ENCODE data around the gene ADAM19. TPM values are rescaled to one million over a fixed set of nuclear protein-coding genes. Genes with fewer than 3 reads are reported as not detected.

Gene ADAM19
- total RNA-seq, 1 experiment from 2014 or later: 0.47 TPM

Other genes with a start within 250 kb of the ADAM19 start
- gene NIPAL4, start 115.6 kb downstream of the ADAM19 start, total RNA-seq (2022): 0.40 and 0.96 TPM in 2 replicates
- gene SOX30, start 76.7 kb upstream of the ADAM19 start, total RNA-seq (2022): 0.15 TPM in 1 of 2 replicates, not detected in the other
- gene C5orf52, start 95.8 kb upstream of the ADAM19 start, total RNA-seq (2022): not detected in 2 replicates
- 21.1 and 29.9 TPM in 2 replicates for gene THG1L, start 155.6 kb upstream of the ADAM19 start, total RNA-seq (2022)
- gene LSM11, start 167.9 kb upstream of the ADAM19 start, total RNA-seq (2022): 3.4 and 4.5 TPM in 2 replicates

All from MCF 10A (cell line).